DND-41 (cell line): ENCODE measurements around the gene GTF2A2.

Experiments
- ATAC-seq: fragments of 200-7000 bp; cut with Tn5 transposase; 3 replicates; pipeline ENCODE4 v1.9.1; 2021; ENCODE audit warnings: low read depth; ENCODE audit not compliant: insufficient read depth
- DNase-seq: peaks from one replicate; pipeline ENCODE4 v3.0.0-alpha.2; 2020
- H2AFZ ChIP-seq: 2 replicates; pipeline ENCODE4 v1.6.0; 2012; ENCODE audit warnings: low read depth, low read length
- H3K27ac ChIP-seq: 2 replicates; pipeline ENCODE4 v1.5.1; 2012; ENCODE audit warnings: low read length, inconsistent platforms
- H3K27me3 ChIP-seq: fragments of 200-600 bp; sonication (generic); 2 replicates; pipeline ENCODE4 v1.6.0; 2012; ENCODE audit warnings: low read length, mild to moderate bottlenecking, inconsistent platforms; ENCODE audit not compliant: insufficient read depth, poor library complexity
- H3K36me3 ChIP-seq: 2 replicates; pipeline ENCODE4 v1.5.1; 2012; ENCODE audit warnings: low read length, inconsistent platforms; ENCODE audit not compliant: insufficient read depth
- H3K4me1 ChIP-seq: 2 replicates; pipeline ENCODE4 v1.5.1; 2012; ENCODE audit warnings: mild to moderate bottlenecking, low read length; ENCODE audit not compliant: insufficient read depth
- H3K4me2 ChIP-seq: 2 replicates; pipeline ENCODE4 v1.6.0; 2012; ENCODE audit warnings: mild to moderate bottlenecking, moderate library complexity, low read length, inconsistent platforms; ENCODE audit not compliant: insufficient read depth
- H3K4me3 ChIP-seq, 2 experiments: fragments of 200-600 bp in 1 of 2; shearing (Covaris generic) in 1 of 2; 2 replicates each; pipeline ENCODE4 v1.5.1; 2012 to 2016; ENCODE audit warnings: inconsistent platforms in 2 of 2, low read length in 2 of 2, mild to moderate bottlenecking in 2 of 2, low read depth in 1 of 2, moderate library complexity in 1 of 2
- H3K79me2 ChIP-seq: 2 replicates; pipeline ENCODE4 v1.6.0; 2012; ENCODE audit warnings: low read length, inconsistent platforms; ENCODE audit not compliant: insufficient read depth
- H3K9ac ChIP-seq: 2 replicates; pipeline ENCODE4 v1.6.0; 2012; ENCODE audit warnings: low read depth, mild to moderate bottlenecking, inconsistent platforms, low read length, moderate library complexity
- H3K9me3 ChIP-seq: 2 replicates; pipeline ENCODE4 v1.5.1; 2012; ENCODE audit warnings: low read length, moderate library complexity, mild to moderate bottlenecking, inconsistent platforms; ENCODE audit not compliant: insufficient read depth, severe bottlenecking
- H4K20me1 ChIP-seq: 2 replicates; pipeline ENCODE4 v1.6.0; 2012; ENCODE audit warnings: low read length; ENCODE audit not compliant: insufficient read depth
- CTCF ChIP-seq: IDR thresholded peaks from 2 replicates; pipeline ENCODE4 v1.5.1; 2012; ENCODE audit warnings: borderline replicate concordance, low read length, moderate library complexity, mild to moderate bottlenecking; ENCODE audit not compliant: poor library complexity, severe bottlenecking; ENCODE audit errors: extremely low read depth
- EZH2 ChIP-seq: IDR thresholded peaks from 3 replicates; pipeline ENCODE4 v1.6.1; 2012; ENCODE audit warnings: borderline replicate concordance, low read depth, mild to moderate bottlenecking, moderate library complexity, low read length, inconsistent platforms; ENCODE audit not compliant: severe bottlenecking

The GTF2A2 gene

GRCh38 chr15:59598461-59598860, 58.9 kb downstream of the GTF2A2 start:
- no peak for DNase-seq
- Histone ChIP-seq H3K9me3 (no peaks in the 10 kb centered on the region), H3K4me3 (no peak overlapping the region), H2AFZ (no peak overlapping the region), H3K27ac (no peak overlapping the region), H3K9ac (no peak overlapping the region), H4K20me1 (no peaks in the 10 kb centered on the region), H3K27me3 (no peaks in the 10 kb centered on the region), H3K4me2 (no peak overlapping the region), H3K79me2 (no peaks in the 10 kb centered on the region), H3K36me3 (no peaks in the 10 kb centered on the region), H3K4me1 (no peaks in the 10 kb centered on the region)
- no peak for ATAC-seq
- TF ChIP-seq EZH2, result no peak
- no peak for TF ChIP-seq CTCF

- Histone ChIP-seq H3K27me3 (no peaks in the 10 kb centered on the region), H3K79me2 (no peaks in the 10 kb centered on the region), H3K36me3 (no peaks in the 10 kb centered on the region), H2AFZ (no peak overlapping the region), H3K27ac (no peak overlapping the region), H3K4me2 (no peak overlapping the region), H3K4me1 (no peaks in the 10 kb centered on the region), H4K20me1 (no peaks in the 10 kb centered on the region), H3K9ac (no peak overlapping the region), H3K9me3 (no peaks in the 10 kb centered on the region), H3K4me3 (no peak overlapping the region)
- ATAC-seq (no peak), DNase-seq (no peak)
- TF ChIP-seq EZH2 (no peak), CTCF (no peak)
Observed at GRCh38 chr15:59596640-59597039, 60.7 kb downstream of the GTF2A2 start.

GRCh38 chr15:59595434-59595915, 61.8 kb downstream of the GTF2A2 start:
- Histone ChIP-seq H3K4me3 (no peak overlapping the region), H3K27me3 (no peaks in the 10 kb centered on the region), H3K4me2 (no peak overlapping the region), H3K79me2 (no peaks in the 10 kb centered on the region), H2AFZ (no peak overlapping the region), H3K4me1 (no peaks in the 10 kb centered on the region), H4K20me1 (no peaks in the 10 kb centered on the region), H3K36me3 (no peaks in the 10 kb centered on the region), H3K27ac (no peak overlapping the region), H3K9me3 (no peaks in the 10 kb centered on the region), H3K9ac (no peak overlapping the region)
- DNase-seq (no peak), ATAC-seq (no peak)
- TF ChIP-seq EZH2 (no peak), CTCF (no peak)

- TF ChIP-seq EZH2 (no peak), CTCF (no peak)
- Histone ChIP-seq H3K27me3 (no peaks in the 10 kb centered on the region), H3K36me3 (no peaks in the 10 kb centered on the region), H3K4me2 (no peak overlapping the region), H4K20me1 (no peaks in the 10 kb centered on the region), H3K27ac (no peak overlapping the region), H3K4me1 (no peaks in the 10 kb centered on the region), H2AFZ (no peak overlapping the region), H3K79me2 (no peaks in the 10 kb centered on the region), H3K4me3 (no peak overlapping the region), H3K9ac (no peak overlapping the region), H3K9me3 (no peaks in the 10 kb centered on the region)
- DNase-seq (no peak), ATAC-seq (no peak)
Observed at GRCh38 chr15:59594991-59595390, 62.3 kb downstream of the GTF2A2 start.
